ENCODE data around the gene MAP4K5. TPM values are rescaled to one million over a fixed set of nuclear protein-coding genes. Genes with fewer than 3 reads are reported as not detected.

MAP4K5 gene
- total RNA-seq, 6 donors from 2014 or later = 44.5 to 131 (median 80.0) TPM

- ATAC-seq (ENCODE audit: low FRiP score in 2 of 2) (no peak), DNase-seq (no peak)
- TF ChIP-seq CTCF (IDR thresholded peaks at IDR 0.05) (no peak), POLR2AphosphoS5 (IDR thresholded peaks at IDR 0.05) (no peak), POLR2A (IDR thresholded peaks at IDR 0.05) (no peak), EP300 (IDR thresholded peaks at IDR 0.05) (no peak)
- no peak overlapping the region for H3K4me3 ChIP-seq
- H3K36me3 ChIP-seq = peaks cover 6 to 75% (median 23%) of the 10 kb centered on the region in 4 donors
- H3K27me3 ChIP-seq = no peaks in the 10 kb centered on the region
- WGBS, 2 donors = 97 to 98% methylated on average over 2 of the region's 2 CpGs
- no peak overlapping the region for H3K27ac ChIP-seq
- H3K9me3 ChIP-seq = no peaks in the 10 kb centered on the region
- no peaks in the 10 kb centered on the region for H3K4me1 ChIP-seq
These were observed 78.5 kb downstream of the MAP4K5 start for GRCh38 chr14:50453869-50454268.

GRCh38 chr14:50452979-50453705 is 79.2 kb downstream of the MAP4K5 start:
- H3K9me3 ChIP-seq = no peaks in the 10 kb centered on the region
- DNase-seq = no peak
- WGBS, 2 donors = 80 to 81% methylated on average over 3 of the region's 3 CpGs
- peak in 1 of 2 donors; percentile 68 for ATAC-seq (ENCODE audit: low FRiP score in 2 of 2)
- H3K27ac ChIP-seq = no peak overlapping the region
- H3K36me3 ChIP-seq = peaks cover 6 to 69% (median 21%) of the 10 kb centered on the region in 4 donors
- no peaks in the 10 kb centered on the region for H3K27me3 ChIP-seq
- TF ChIP-seq EP300 (IDR thresholded peaks at IDR 0.05) (no peak), POLR2A (IDR thresholded peaks at IDR 0.05) (no peak), POLR2AphosphoS5 (IDR thresholded peaks at IDR 0.05) (no peak), CTCF (IDR thresholded peaks at IDR 0.05) (no peak)
- no peak overlapping the region for H3K4me3 ChIP-seq
- no peaks in the 10 kb centered on the region for H3K4me1 ChIP-seq

GRCh38 chr14:50452296-50452695 is 80.1 kb downstream of the MAP4K5 start:
- no peak for TF ChIP-seq POLR2AphosphoS5 (IDR thresholded peaks at IDR 0.05)
- no peak for TF ChIP-seq CTCF (IDR thresholded peaks at IDR 0.05)
- TF ChIP-seq EP300 (IDR thresholded peaks at IDR 0.05) = no peak
- TF ChIP-seq POLR2A (IDR thresholded peaks at IDR 0.05) = no peak
- ATAC-seq (ENCODE audit: low FRiP score in 2 of 2) (no peak), DNase-seq (no peak)
- Histone ChIP-seq H3K4me3 (no peak overlapping the region), H3K27me3 (no peaks in the 10 kb centered on the region), H3K27ac (no peak overlapping the region), H3K36me3 (peaks cover 6 to 65% (median 21%) of the 10 kb centered on the region in 4 donors), H3K9me3 (no peaks in the 10 kb centered on the region), H3K4me1 (no peaks in the 10 kb centered on the region)
- 88 to 94% methylated on average over 1 of the region's 1 CpG for WGBS, 2 donors

GRCh38 chr14:50451854-50452253 is 80.5 kb downstream of the MAP4K5 start:
- 96 to 97% methylated on average over 6 of the region's 6 CpGs for WGBS, 2 donors
- no peaks in the 10 kb centered on the region for H3K27me3 ChIP-seq
- H3K9me3 ChIP-seq = no peaks in the 10 kb centered on the region
- H3K36me3 ChIP-seq = peaks cover 6 to 67% (median 19%) of the 10 kb centered on the region in 4 donors
- TF ChIP-seq POLR2A (IDR thresholded peaks at IDR 0.05) (no peak), EP300 (IDR thresholded peaks at IDR 0.05) (no peak), CTCF (IDR thresholded peaks at IDR 0.05) (no peak), POLR2AphosphoS5 (IDR thresholded peaks at IDR 0.05) (no peak)
- DNase-seq (no peak), ATAC-seq (ENCODE audit: low FRiP score in 2 of 2) (no peak)
- H3K27ac ChIP-seq = no peak overlapping the region
- H3K4me3 ChIP-seq = no peak overlapping the region
- no peaks in the 10 kb centered on the region for H3K4me1 ChIP-seq

GRCh38 chr14:50447461-50447860 is 84.9 kb downstream of the MAP4K5 start:
- H3K27me3 ChIP-seq = no peaks in the 10 kb centered on the region
- TF ChIP-seq POLR2A (IDR thresholded peaks at IDR 0.05) = no peak
- no peaks in the 10 kb centered on the region for H3K9me3 ChIP-seq
- DNase-seq (no peak), ATAC-seq (ENCODE audit: low FRiP score in 2 of 2) (no peak)
- peaks cover 3 to 77% (median 21%) of the 10 kb centered on the region in 4 donors for H3K36me3 ChIP-seq
- no peaks in the 10 kb centered on the region for H3K4me1 ChIP-seq
- WGBS, 2 donors = 30 to 44% methylated on average over 1 of the region's 1 CpG
- no peak overlapping the region for H3K27ac ChIP-seq
- H3K4me3 ChIP-seq = no peak overlapping the region
